Measurements from ENCODE around the gene SNX32.

DNA sequence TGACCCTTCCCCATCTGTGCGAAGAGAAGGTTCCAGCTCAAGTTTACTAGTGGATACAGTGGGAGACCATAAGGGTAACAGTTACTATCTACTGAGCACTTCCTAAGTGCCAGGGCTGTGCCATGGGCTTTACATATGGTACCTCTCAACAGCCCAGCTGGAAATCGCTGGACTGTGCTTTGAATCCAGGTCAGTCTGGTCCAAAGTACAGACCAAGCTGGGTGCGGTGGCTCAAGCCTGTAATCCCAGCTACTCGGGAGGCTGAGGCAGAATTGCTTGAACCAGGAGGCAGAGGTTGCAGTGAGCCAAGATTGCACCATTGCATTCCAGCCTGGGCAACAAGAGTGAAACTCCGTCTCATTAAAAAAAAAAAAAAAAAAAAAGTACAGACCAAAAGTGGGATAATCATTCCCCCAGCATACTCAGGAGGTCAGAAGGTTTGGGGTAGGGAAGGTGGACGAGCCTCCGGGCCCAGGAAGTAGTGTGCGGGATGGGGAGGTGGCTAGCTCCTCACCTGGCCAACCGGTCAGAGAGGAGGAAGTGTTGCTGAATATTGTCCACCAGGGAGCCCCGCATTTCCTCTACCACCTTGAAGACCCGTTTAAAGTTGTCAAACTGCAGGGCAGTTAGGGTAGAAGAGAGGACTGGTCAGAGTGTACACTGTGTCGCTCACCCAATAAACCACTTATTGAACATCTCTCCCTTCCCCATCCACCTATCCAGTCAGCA is 52.2 kb downstream of the SNX32 start:
- no peak for TF ChIP-seq CTCF (IDR thresholded peaks at IDR 0.05)
- TF ChIP-seq POLR2A (IDR thresholded peaks at IDR 0.05; ENCODE audit: low read depth), result no peak
- no peak for TF ChIP-seq EP300 (IDR thresholded peaks at IDR 0.05)
- no peak for TF ChIP-seq POLR2AphosphoS5 (IDR thresholded peaks at IDR 0.05)
